Measurements from ENCODE around the gene ATOH8.

The ATOH8 gene

GRCh38 chr2:85720533-85720932 is 33.3 kb upstream of the ATOH8 start:
- DNase-seq (ENCODE audit: low read depth in 1 of 2, low spot score in 1 of 2) = no peak
- no peaks in the 10 kb centered on the region for H3K27me3 ChIP-seq (ENCODE audit: insufficient read depth, poor library complexity, severe bottlenecking)
- no peak for TF ChIP-seq GABPA (IDR thresholded peaks at IDR 0.05; ENCODE audit: low read depth)
- no peak for TF ChIP-seq SPI1 (IDR thresholded peaks at IDR 0.05; ENCODE audit: borderline replicate concordance, low read depth)
- no peak for TF ChIP-seq REST (IDR thresholded peaks at IDR 0.05; ENCODE audit: insufficient replicate concordance, low read depth)
- no peak for TF ChIP-seq CTCF (IDR thresholded peaks at IDR 0.05; ENCODE audit: insufficient read depth, low read length)
- no peak for TF ChIP-seq POLR2AphosphoS5 (IDR thresholded peaks at IDR 0.05; ENCODE audit: low read depth)
- H3K27ac ChIP-seq (replicated peaks) = peak overlapping the region; percentile 76
- no peak overlapping the region for H3K4me3 ChIP-seq (replicated peaks; ENCODE audit: insufficient read depth, low read length)

GRCh38 chr2:85721641-85722040 is 32.1 kb upstream of the ATOH8 start:
- H3K27ac ChIP-seq (replicated peaks) = no peak overlapping the region
- TF ChIP-seq CTCF (IDR thresholded peaks at IDR 0.05; ENCODE audit: insufficient read depth, low read length) = no peak
- no peak for TF ChIP-seq POLR2AphosphoS5 (IDR thresholded peaks at IDR 0.05; ENCODE audit: low read depth)
- TF ChIP-seq GABPA (IDR thresholded peaks at IDR 0.05; ENCODE audit: low read depth) = no peak
- TF ChIP-seq SPI1 (IDR thresholded peaks at IDR 0.05; ENCODE audit: borderline replicate concordance, low read depth) = no peak
- no peak for TF ChIP-seq REST (IDR thresholded peaks at IDR 0.05; ENCODE audit: insufficient replicate concordance, low read depth)
- no peaks in the 10 kb centered on the region for H3K27me3 ChIP-seq (ENCODE audit: insufficient read depth, poor library complexity, severe bottlenecking)
- DNase-seq (ENCODE audit: low read depth in 1 of 2, low spot score in 1 of 2) = no peak
- no peak overlapping the region for H3K4me3 ChIP-seq (replicated peaks; ENCODE audit: insufficient read depth, low read length)

GRCh38 chr2:85722519-85722918 is 31.3 kb upstream of the ATOH8 start:
- Histone ChIP-seq H3K27me3 (ENCODE audit: insufficient read depth, poor library complexity, severe bottlenecking) (no peaks in the 10 kb centered on the region), H3K27ac (replicated peaks) (no peak overlapping the region), H3K4me3 (replicated peaks; ENCODE audit: insufficient read depth, low read length) (no peak overlapping the region)
- DNase-seq (ENCODE audit: low read depth in 1 of 2, low spot score in 1 of 2) = no peak
- TF ChIP-seq CTCF (IDR thresholded peaks at IDR 0.05; ENCODE audit: insufficient read depth, low read length) (no peak), REST (IDR thresholded peaks at IDR 0.05; ENCODE audit: insufficient replicate concordance, low read depth) (no peak)
